Cortex of kidney (tissue), 1 donor: Measurements from ENCODE around the gene AGRP.
"Not testable (repeated sequence)": the region's sequence is repeated elsewhere in the genome, so short reads cannot be mapped to it uniquely, and the experiment has no call there.

ENCODE experiments used
- DNase-seq: peaks from one replicate; lab custom pipeline; 2025; lab: John Stamatoyannopoulos, UW

Gene AGRP

GRCh38 chr16:67483150-67483549 is at the start of gene AGRP:
Gene AGRP, minus strand, starts transcription at chr16:67483547. Its CDS starts 149 bp downstream, at chr16:67483398.
- no peak for DNase-seq

GRCh38 chr16:67531247-67531646 is 47.9 kb upstream of the AGRP start:
- no peak for DNase-seq

DNA sequence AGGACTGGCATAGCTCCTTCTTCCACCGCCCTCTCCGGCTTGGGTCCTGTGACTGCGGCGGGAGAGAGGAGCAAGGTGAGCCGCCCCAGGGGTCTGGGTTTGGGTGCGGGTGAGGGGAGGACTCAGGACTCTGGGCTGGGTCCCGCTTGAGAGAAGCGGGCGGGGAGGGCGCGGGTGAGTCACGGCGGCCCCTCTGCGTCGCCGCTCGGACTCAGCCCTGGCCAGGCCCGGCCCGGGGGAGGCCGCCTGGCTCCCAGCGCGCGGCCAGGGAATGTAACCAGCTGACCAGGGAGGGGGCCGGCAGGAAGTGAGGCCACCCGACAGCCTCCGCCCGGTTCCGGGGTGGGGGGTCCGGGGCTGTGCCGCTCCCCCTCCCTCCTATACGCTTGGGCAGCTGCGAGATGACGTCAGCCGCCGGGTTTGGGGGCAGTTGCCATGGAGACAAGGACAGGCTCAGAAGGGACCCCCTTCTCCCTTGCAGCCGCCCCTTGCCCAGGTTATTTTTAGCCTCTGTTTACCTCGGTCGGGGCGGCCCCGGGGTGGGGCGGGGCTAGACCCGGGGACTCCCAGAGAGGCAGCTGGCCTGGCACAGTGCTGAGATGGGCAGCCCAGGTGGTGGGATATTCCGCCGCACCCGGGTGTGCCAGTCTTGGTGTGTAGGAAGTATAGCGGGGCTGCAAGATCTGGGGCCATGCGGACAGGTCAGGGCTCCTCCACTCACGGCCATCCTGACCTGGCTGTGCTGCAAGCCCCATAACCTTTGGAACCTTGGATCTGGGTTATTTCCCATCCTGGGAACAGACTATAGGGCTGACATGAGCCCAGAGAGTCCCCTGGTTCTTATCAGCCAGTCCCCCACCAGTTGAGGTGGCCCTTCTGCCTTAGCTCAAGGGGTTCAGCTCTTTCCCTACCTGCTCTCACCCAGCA is 46.9 kb upstream of the AGRP start:
- DNase-seq: no peak

DNA sequence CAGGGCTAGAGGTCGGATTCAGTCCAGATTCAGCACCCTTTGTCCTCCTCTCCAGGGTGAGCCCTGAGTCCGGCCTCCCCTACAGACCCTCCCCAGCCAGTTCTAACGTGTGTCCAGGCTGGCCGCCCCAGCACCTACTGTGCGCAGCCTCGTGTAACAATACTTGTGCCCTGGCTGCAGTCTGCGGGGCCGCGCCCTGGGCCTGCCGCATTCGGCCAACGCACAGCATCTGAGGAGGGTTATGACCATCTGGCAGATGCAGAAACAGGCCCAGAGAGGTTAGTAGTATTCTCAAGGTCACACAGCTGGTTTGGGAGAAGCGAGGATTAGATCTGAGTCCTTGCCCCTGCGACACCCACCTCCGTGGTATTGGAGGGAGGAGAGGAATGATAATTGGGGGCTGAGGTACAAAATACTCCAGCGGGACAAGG is 46.2 kb upstream of the AGRP start:
- no peak for DNase-seq

DNA sequence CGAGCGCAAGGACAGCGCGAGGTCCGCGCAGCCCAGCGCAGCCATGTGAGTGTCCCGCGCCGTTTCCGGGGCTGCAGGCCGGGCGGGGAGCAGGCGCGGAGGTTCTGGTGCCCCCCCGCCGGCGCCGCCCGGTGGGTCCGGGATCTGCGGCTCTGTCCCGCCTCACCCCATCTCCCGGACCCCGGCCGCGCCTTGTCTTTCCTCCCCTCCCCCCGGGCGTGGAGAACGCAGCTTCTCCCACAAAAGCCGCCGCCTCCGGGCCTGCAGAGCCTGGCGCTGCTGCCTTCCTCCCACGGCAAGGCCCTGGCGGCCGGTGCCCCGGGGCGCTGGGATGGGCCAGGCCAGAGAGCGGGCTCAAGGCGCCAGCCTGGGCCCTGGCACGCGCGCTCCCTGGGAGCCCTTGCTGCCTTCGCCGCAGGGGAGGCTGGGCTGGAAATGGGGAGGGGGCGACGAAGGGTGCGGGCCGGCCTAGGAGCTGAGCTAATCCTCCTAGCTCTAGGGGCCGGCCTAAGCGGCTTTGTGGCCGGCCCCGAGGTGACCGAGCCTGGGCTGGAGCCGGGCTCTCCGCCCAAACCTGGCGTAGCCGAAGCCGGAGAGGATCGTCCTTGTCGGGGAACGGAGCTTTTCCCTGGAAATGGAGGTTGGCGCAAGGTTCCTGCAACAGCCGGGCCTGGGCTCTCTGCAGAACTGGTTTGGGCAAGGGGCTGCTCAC is 45.7 kb upstream of the AGRP start:
- no peak for DNase-seq

- DNase-seq: no peak
Measured at GRCh38 chr16:67528222-67528869, 45.0 kb upstream of the AGRP start, which contains the start of gene RIPOR1. Gene RIPOR1, plus strand, starts transcription at chr16:67528829. Its CDS starts 9,618 bp downstream, at chr16:67538447.

DNA sequence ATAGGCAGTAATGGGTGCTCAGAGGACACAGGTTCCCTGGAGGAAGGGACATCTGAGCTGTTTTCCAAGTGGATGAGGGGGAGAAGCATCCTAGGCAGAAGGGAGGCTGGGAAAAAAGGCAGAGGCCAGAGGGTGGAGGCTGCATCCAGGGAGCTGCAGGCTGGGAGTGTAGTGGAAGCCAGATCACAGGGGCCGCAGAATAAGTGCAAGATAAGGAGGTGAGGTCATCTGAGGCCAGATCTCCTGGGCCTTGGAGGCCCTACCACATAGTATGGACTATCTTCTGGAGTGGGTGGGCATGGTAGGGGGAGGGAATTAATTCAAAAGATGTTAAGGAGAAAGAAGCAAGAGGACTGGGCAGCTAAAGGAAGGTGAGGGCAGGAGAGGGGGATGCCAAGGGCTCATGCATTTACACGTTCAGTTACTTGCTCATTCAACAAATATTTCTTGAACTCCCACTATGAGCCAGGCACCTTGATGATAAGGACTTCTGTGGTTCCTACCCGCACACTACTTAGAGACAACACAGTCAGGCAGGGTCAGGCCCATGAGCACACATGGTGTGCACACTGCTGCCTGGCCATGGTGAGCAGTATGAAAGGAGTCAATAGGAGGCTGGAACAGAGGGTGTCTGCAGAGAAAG is 42.9 kb upstream of the AGRP start:
- no peak for DNase-seq

- no peak for DNase-seq
Measured at GRCh38 chr16:67525176-67525860, 42.0 kb upstream of the AGRP start.

DNA sequence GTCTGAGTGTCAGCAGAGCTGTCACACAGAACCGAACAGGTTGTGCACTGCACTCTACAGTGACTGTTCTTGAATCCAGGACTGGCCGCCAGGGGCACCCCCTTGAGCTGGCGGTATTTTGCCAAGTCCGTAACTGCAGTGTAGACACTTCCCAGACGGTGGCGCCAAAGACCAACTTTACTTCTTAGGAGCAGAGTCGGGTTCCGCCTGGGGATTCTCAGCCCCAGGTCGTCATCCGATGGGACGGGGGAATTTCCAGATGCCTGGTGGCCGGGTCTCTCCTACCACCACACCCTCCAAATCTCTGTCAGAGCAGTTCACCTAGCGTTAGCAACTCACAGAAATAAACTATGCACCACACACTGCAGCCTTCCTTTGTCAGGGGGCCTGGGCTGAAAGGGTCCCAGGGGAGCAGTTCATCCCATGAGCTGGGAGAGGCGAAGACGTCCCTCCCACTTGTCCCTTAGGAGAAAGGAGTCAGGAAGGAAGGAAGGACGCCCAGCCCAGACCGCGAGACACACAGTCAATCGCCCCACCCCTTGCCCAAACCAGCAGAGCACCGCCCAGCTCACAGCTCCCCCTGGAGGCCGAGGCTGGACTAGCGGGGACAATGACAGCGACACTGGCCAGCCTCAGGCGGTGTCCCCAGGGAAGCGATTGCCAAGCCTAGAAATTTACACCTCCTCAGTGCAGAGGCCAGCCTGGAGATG is 37.9 kb upstream of the AGRP start:
- no peak for DNase-seq

DNA sequence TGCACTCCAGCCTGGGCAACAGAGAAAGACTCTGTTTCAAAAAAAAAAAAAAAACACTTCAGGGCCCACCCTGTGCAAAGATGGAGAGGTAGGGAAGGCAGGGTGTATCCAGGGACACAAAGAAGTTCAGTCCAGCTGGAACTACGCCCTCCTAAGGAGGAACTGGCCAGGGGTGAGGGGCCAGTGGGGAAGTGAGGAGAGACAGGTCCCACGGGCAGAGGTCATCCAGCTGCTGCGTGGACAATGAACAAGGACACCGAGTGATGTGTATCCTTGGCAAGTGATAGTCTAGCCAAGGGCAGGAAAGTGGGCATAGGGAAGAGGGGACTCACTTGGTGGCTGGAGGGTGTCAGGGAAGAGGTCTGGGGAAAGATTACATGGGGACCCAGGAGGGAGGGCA is 35.9 kb upstream of the AGRP start:
- no peak for DNase-seq

GRCh38 chr16:67518676-67519075 is 35.3 kb upstream of the AGRP start:
- no peak for DNase-seq

- DNase-seq: no peak
Measured at GRCh38 chr16:67517661-67518423, 34.5 kb upstream of the AGRP start.

DNA sequence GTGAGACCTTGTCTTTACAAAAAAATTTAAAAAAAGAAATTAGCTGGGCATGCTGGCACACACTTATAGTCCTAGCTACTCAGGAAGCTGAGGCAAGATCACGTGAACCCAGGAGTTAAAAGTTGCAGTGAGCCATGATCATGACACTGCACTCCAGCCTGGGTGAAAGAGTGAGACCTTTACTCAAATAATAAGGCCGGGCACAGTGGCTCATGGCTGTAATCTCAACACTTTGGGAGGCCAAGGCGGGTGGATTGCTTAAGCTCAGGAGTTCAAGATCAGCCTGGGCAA is 33.8 kb upstream of the AGRP start:
- DNase-seq: no peak

DNA sequence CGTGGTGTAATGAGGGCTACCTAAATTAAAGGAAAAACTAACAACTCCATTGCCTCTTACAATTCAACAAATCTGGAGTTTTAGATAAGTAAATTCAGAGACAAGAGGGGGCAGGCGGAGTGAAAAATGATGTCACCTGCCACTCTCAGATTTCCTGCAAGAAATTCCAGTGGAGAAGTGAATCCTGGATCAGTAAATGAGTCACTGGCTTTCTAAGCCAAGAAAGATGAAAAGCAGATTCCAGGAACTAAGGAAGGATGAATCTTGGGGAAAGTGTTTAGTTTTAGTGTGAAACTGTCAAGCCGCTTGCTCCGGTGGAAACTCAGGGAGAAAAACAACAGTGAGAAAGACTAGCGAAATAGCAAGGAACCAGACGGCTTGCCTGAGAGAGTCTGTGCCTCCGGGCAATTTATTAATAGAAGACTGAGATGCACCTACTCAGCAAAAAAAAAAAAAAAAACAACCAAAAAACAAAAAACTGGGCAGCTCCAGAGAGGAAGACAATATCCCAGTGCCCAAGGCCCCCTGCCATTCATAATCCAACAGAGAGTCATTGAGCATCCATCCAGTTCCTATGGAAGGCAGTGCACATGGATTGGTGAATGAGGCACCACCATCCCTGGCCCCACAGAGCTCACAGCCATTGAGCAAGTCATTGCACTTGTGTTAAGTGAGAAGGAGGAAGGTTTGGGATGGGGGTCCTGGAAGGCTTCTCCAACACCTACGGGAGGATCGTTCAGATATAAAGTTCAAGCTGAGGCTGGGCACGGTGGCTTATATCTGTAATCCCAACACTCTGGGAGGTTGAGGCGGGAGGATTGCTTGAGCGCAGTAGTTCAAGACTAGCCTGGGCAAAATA is 33.2 kb upstream of the AGRP start:
- no peak for DNase-seq

- no peak for DNase-seq
Measured at GRCh38 chr16:67514382-67514828, 31.1 kb upstream of the AGRP start.

DNA sequence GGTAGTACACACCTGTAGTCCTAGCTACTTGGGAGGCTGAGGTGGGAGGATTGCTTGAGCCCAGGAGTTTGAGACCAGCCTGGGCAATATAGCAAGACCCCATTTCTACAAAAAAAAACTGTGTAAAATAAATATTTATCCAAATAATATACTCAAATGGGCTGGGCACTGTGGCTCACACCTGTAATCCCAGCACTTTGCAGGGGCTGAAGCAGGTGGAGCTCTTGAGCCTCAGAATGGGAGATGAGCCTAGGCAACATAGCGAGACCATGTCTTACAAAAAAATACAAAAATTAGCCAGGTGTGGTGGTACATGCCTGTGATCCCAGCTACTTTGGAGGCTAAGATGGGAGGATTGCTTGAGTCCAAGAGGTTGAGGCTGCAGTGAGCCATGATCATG is 30.5 kb upstream of the AGRP start:
- DNase-seq: not testable (repeated sequence)

DNA sequence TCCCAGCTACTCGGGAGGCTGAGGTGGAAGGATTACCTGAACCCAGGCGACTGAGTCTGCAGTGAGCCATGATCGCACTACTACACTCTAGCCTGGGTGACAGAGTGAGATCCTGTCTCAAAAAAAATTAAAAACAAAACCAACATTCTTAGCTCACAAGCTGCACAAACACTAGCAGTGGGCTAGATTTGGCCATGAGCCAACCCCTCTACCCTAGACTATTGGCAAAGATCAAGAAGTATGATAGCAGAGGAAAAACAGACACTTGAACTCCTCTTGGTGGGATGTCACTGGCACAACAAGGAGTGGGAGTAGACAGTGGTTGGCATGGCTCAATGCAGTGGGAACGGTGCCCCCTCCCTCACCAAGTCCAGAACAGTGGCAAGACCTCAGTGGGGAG is 25.7 kb upstream of the AGRP start:
- no peak for DNase-seq

- no peak for DNase-seq
Measured at GRCh38 chr16:67506468-67506867, 23.1 kb upstream of the AGRP start.
